Measurements from ENCODE around the gene WTIP. TPM values are rescaled to one million over a fixed set of nuclear protein-coding genes. Genes with fewer than 3 reads are reported as not detected.
"Not testable (repeated sequence)": the region's sequence is repeated elsewhere in the genome, so short reads cannot be mapped to it uniquely, and the experiment has no call there.

WTIP gene
- total RNA-seq, 1 donor = under 0.01 TPM

- no peak for DNase-seq (ENCODE audit: low read depth in 2 of 3, low spot score in 2 of 3)
Measured at GRCh38 chr19:34475975-34476594, 5.5 kb upstream of the WTIP start.

GRCh38 chr19:34478496-34478895, 3.1 kb upstream of the WTIP start:
- not testable (repeated sequence) for DNase-seq (ENCODE audit: low read depth in 2 of 3, low spot score in 2 of 3)

- DNase-seq (ENCODE audit: low read depth in 2 of 3, low spot score in 2 of 3) = no peak
Measured at GRCh38 chr19:34479396-34479795, 2.2 kb upstream of the WTIP start.

- DNase-seq (ENCODE audit: low read depth in 2 of 3, low spot score in 2 of 3) = no peak
Measured at GRCh38 chr19:34480491-34480890, 1.1 kb upstream of the WTIP start.

GRCh38 chr19:34481861-34482379, 362 bp downstream of the WTIP start:
- no peak for DNase-seq (ENCODE audit: low read depth in 2 of 3, low spot score in 2 of 3)

- no peak for DNase-seq (ENCODE audit: low read depth in 2 of 3, low spot score in 2 of 3)
Measured at GRCh38 chr19:34482380-34483250, 1.1 kb downstream of the WTIP start.

DNA sequence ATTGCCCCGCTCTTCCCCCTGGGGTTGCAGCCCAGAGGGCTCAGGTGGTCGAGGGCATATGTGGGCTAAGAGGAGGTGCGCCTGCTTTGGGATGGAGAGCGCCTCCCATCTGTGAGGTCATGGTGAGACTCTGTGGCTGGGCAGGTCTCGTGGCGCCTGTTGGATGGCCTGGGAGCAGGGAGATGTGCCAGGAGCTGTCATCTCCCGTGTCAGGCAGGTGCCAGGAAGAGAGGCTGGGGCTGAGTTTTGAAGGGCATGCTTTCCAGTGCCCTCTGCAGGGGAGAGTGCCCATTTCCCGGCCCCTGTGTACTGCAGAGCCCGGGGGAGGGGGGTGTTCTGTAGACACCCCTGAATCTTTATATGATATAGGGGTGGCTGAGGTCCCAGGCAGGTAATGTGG, 2.8 kb downstream of the WTIP start:
- no peak for DNase-seq (ENCODE audit: low read depth in 2 of 3, low spot score in 2 of 3)

DNA sequence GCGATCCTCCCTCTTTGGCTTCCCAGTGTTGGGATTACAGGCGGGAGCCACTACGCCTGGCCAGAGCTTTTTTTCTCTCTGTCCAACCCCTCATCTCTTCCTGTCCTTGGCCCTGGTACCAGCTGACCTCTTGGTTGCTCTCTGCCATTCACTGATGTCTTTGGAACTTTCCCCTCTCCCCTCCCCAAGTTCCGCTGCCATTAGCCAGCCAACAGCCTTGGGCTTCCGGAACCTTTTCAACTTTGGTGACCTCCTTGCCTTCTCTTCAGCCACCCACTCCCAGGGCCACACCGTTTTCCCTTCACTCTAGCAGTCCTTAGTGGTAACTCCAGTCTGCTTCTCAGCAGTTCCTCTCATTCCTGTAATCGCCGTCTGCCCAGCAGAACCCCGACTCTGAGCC, 4.3 kb downstream of the WTIP start:
- no peak for DNase-seq (ENCODE audit: low read depth in 2 of 3, low spot score in 2 of 3)

DNA sequence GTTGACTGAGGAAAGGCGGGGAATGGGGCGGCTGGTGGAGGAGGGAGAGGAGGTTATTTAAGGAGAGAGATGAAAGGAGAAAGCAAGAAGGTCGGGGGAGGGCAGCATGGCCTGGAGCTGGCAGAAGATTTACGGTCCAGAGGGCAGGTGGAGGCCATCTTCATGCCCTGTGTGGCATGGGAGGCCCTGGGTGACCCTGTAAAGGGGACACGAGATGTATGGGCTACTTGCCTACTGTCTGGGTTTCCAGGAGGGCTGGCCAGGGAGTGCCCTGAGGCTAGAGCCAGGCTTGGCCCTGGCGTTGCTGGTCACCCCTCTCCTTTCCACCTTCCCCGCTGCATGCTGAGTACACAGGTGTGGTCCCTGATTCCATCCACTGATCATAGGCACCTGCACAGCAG, 6.1 kb downstream of the WTIP start:
- no peak for DNase-seq (ENCODE audit: low read depth in 2 of 3, low spot score in 2 of 3)

DNA sequence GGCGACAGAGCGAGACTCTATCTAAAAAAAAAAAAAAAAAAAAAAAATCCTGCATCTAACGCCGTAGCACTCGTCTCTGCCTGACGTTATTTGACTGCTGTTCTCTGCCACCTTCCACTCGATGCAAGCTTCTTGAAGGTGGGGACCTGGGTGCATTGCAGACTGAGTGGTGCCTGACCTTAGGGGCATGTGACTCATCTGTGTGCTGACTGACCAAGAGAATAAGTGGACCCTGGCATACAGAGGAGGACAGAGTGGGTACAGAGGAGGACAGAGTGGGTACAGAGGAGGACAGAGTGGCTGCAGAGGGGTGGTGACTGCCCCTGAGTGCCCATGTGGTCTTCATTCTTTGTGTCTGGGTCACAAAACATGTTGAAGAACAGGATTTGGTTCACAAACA, 7.6 kb downstream of the WTIP start:
- DNase-seq (ENCODE audit: low read depth in 2 of 3, low spot score in 2 of 3) = no peak

- no peak for DNase-seq (ENCODE audit: low read depth in 2 of 3, low spot score in 2 of 3)
Measured at GRCh38 chr19:34490141-34490766, 8.7 kb downstream of the WTIP start.

GRCh38 chr19:34493038-34493648, 11.6 kb downstream of the WTIP start:
- DNase-seq (ENCODE audit: low read depth in 2 of 3, low spot score in 2 of 3) = no peak

DNA sequence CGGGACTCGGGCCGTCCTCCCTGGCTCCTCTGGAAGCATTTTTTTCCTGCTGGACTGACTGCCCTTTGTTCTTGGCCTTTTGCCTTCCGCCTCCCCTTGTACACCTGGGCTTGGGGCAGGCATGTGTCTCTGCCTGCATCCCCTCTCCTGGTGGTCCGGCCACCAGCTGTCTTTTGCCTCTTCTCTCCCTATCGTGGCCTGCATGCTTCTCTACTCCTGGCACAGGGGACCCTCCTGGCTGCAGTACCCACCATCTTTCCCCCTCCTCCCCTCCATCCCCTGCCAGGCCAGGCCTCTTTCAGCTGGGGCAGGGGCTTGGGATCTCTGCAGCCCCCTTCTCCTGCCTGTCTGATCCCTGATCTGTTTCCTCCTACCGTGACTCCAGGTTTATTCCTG, 12.1 kb downstream of the WTIP start:
- DNase-seq (ENCODE audit: low read depth in 2 of 3, low spot score in 2 of 3) = no peak

DNA sequence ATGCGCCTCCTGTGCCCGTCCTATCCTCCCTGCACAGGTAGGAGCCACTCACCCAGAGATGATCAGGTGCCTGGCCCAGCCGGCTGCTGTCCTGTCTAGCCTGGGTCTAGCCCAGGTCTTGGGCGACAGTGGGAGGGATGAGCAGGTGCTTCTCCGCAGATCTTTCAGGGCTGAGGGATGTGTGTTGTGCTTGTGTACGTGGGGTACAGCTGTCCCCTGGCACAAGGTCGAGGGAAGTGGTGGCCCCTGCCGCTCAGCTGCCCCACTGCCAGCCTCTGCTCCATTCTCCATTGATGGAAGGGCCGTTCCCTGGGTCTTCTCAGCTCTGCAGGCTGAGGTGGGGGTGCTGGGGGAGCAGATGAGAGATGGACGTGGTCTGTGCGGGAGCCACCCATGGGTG, 13.0 kb downstream of the WTIP start:
- no peak for DNase-seq (ENCODE audit: low read depth in 2 of 3, low spot score in 2 of 3)

DNA sequence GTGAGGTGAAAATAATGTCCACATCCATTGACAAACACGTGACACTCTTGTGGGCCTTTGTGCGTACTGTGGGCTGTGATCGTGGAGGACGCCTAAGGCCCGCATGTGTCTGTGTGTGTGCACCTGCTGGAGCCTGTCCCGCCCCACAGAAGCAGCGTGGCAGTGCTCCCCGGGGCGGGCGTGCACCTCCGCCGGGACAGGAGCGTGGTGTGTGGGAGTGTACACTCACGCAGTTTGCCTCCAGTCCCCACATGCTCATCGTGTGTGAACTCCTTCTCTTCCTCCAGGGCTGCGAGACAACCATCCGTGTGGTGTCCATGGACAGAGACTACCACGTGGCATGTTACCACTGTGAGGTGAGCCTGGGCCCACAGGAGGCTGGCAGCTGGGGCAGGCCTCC, 13.9 kb downstream of the WTIP start:
- no peak for DNase-seq (ENCODE audit: low read depth in 2 of 3, low spot score in 2 of 3)

DNA sequence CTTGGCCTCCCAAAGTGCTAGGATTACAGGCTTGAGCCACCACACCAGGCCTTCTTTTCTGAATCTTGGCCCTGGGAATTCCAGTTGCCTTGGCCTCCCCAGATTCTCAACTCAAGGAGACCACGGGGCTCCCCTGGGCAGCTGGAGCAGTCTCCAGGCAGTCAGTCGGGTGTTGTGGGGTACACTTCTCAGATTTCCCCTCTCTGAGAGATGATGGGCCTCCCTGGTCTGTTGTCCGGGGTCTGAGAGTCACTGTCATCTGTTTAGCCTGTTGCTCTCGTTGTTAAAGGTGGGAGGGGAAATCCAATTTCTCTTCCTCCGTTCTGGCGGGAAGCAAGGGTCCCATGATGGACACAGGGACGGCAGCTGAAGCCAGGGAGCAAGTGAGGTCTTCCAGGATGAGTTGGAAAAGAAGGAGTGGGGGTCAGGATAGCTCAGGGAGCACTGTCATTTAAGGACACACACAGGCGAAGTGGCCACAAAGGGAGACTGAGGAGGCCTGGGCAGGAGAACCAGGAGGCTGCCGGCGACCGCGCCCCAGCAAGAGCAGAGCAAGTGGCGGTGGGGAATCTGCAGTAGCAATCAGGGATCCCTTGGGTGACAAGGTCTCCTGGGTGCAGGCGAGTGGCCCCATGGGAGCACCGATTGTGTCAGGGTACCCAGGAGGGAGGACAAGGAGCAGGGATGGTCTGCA, 15.7 kb downstream of the WTIP start:
- no peak for DNase-seq (ENCODE audit: low read depth in 2 of 3, low spot score in 2 of 3)

GRCh38 chr19:34499155-34499834, 17.7 kb downstream of the WTIP start:
- DNase-seq (ENCODE audit: low read depth in 2 of 3, low spot score in 2 of 3) = no peak

DNA sequence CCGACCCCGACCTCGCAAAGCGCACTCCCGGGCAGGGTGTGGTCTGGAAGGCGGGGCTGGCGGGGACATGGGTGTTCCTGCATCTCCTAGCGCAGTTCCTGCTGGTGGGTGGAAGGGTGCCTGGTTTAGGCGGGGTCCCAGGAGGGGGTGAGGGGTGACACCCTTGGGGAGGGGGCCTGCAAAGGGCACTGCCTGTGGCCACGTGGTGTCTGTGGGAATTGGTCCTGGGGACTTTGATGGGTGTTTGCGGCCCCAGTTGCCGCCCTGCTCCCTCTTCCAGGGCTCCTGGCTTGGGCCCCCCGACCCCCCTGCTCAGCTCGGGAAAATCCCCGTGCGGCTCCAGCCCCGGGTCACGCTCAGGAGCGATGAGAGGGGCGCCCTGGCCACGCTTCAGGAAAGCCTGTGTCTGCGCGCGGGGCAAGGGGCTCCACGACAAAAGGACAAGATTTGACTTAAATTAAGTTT, 19.1 kb downstream of the WTIP start:
- no peak for DNase-seq (ENCODE audit: low read depth in 2 of 3, low spot score in 2 of 3)

DNA sequence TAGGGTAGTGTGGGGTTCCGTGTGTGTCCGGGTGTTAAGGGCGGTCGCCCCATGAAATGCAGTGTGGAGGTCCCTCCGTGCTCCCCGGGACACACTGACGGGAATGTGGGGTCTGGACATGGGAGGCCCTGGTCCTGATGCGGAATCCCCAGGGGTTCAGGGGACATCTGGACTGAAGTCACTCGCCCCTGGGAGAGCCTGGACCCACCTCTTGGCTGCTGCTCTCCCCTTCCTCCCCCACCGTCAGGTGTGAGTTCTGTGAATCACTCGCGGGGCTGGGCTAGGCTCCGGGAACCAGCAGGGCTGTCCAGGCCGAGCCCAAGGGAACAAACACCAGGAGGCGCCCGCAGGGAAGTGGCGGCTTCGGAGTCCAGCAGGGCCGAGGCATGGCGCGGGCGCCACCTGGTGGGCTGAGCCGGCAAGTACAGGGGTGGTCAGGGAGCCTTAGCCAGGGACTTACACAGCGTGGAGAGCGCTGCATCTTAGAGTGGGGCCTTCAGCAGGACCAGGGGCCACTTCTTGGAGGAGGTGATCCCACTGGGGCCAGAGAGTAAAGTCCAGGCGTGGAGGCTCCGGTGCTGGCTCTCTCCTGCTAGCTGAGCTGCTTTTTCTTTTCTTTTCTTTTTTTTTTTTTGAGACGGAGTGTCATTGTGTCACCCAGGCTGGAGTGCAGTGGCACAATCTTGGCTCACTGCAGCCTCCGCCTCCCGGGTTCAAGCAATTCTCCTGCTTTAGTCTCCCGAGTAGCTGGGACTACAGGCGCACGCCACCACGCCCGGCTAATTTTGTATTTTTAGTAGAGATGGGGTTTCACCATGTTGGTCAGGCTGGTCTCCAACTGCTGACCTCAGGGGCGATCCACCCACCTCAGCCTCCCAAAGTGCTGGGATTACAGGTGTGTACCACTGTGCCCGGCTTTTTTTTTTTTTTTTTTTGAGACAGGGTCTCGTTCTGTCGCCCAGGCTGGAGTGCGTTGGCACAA, 20.1 kb downstream of the WTIP start:
- DNase-seq (ENCODE audit: low read depth in 2 of 3, low spot score in 2 of 3) = peak; percentile 58 to 86 (median 83)

Data from hematopoietic multipotent progenitor cell (in vitro differentiated cells).